Endothelial cell of umbilical vein (primary cell): ENCODE results near the gene MRPS12. TPM values are rescaled to one million over a fixed set of nuclear protein-coding genes. Genes with fewer than 3 reads are reported as not detected.

ENCODE experiments used
- polyA plus RNA-seq, 4 experiments: library from polyadenylated mRNA; depleted of rRNA in 3 of 4; stranded (reverse) in 3 of 4; unstranded in 1 of 4; fragments of >200 nt; gene quantifications; 2 replicates each; pipeline versions ENCODE4 v1.2.1 to v1.2.3, GENCODE V29; 2011 to 2012; ENCODE audit warnings: missing spikeins in 1 of 4
- total RNA-seq: library from RNA; stranded (reverse); gene quantifications from 2 replicates; pipeline ENCODE4 v1.2.3, GENCODE V29; 2021

Gene MRPS12
- total and polyA plus RNA-seq, 2 donors (not counting 3 experiments of a cell fraction or from before 2014, with no cell fraction given), result 49.3 to 86.3 TPM

Other genes starting within 250 kb of the MRPS12 start
- not detected in 2 replicates for gene CAPN12, start 186.5 kb upstream of the MRPS12 start, total RNA-seq
- 0.35 and 0.45 TPM in 2 replicates for gene CAPN12, start 186.5 kb upstream of the MRPS12 start, polyA plus RNA-seq
- gene LGALS7, start 157.4 kb upstream of the MRPS12 start, total RNA-seq, result not detected in 2 replicates
- not detected in 2 replicates for gene LGALS7, start 157.4 kb upstream of the MRPS12 start, polyA plus RNA-seq
- not detected in 2 replicates for gene LGALS7B, start 141.7 kb upstream of the MRPS12 start, total RNA-seq
- not detected in 2 replicates for gene LGALS7B, start 141.7 kb upstream of the MRPS12 start, polyA plus RNA-seq
- 0.44 TPM in 1 of 2 replicates, not detected in the other for gene LGALS4, start 118.0 kb upstream of the MRPS12 start, total RNA-seq
- gene LGALS4, start 118.0 kb upstream of the MRPS12 start, polyA plus RNA-seq, result 0.19 and 0.22 TPM in 2 replicates
- gene ECH1, start 99.2 kb upstream of the MRPS12 start, total RNA-seq, result 62.5 and 69.7 TPM in 2 replicates
- gene ECH1, start 99.2 kb upstream of the MRPS12 start, polyA plus RNA-seq, result 71.8 and 74.1 TPM in 2 replicates
- 427 and 451 TPM in 2 replicates for gene HNRNPL, start 81.0 kb upstream of the MRPS12 start, total RNA-seq
- gene HNRNPL, start 81.0 kb upstream of the MRPS12 start, polyA plus RNA-seq, result 243 and 305 TPM in 2 replicates
- gene RINL, start 52.7 kb upstream of the MRPS12 start, total RNA-seq, result 6.6 and 10.1 TPM in 2 replicates
- gene RINL, start 52.7 kb upstream of the MRPS12 start, polyA plus RNA-seq, result 4.7 and 5.3 TPM in 2 replicates
- gene SIRT2, start 31.3 kb upstream of the MRPS12 start, total RNA-seq, result 46.3 and 47.6 TPM in 2 replicates
- 72.5 and 76.4 TPM in 2 replicates for gene SIRT2, start 31.3 kb upstream of the MRPS12 start, polyA plus RNA-seq
- gene NFKBIB, start 31.0 kb upstream of the MRPS12 start, total RNA-seq, result 24.3 and 25.0 TPM in 2 replicates
- 30.8 and 39.6 TPM in 2 replicates for gene NFKBIB, start 31.0 kb upstream of the MRPS12 start, polyA plus RNA-seq
- gene CCER2, start 18.8 kb upstream of the MRPS12 start, total RNA-seq, result not detected in 2 replicates
- gene CCER2, start 18.8 kb upstream of the MRPS12 start, polyA plus RNA-seq, result 0.07 TPM in 1 of 2 replicates, not detected in the other
- gene SARS2, start 181 bp upstream of the MRPS12 start, total RNA-seq, result 38.5 and 40.3 TPM in 2 replicates
- gene SARS2, start 181 bp upstream of the MRPS12 start, polyA plus RNA-seq, result 43.7 and 58.6 TPM in 2 replicates
- gene FBXO17, start 44.8 kb downstream of the MRPS12 start, total RNA-seq, result 23.8 and 24.4 TPM in 2 replicates
- gene FBXO17, start 44.8 kb downstream of the MRPS12 start, polyA plus RNA-seq, result 21.8 and 24.3 TPM in 2 replicates
- 4.2 and 6.5 TPM in 2 replicates for gene FBXO27, start 101.6 kb downstream of the MRPS12 start, total RNA-seq
- gene FBXO27, start 101.6 kb downstream of the MRPS12 start, polyA plus RNA-seq, result 3.5 and 4.9 TPM in 2 replicates
- 0.18 and 0.49 TPM in 2 replicates for gene ACP7, start 153.4 kb downstream of the MRPS12 start, total RNA-seq
- gene ACP7, start 153.4 kb downstream of the MRPS12 start, polyA plus RNA-seq, result 0.03 and 0.04 TPM in 2 replicates
- gene PAK4, start 194.8 kb downstream of the MRPS12 start, total RNA-seq, result 49.6 and 55.4 TPM in 2 replicates
- 39.8 and 48.4 TPM in 2 replicates for gene PAK4, start 194.8 kb downstream of the MRPS12 start, polyA plus RNA-seq